Panc1 (cell line): ENCODE measurements around the gene CELF2.

ENCODE experiments used
- CTCF ChIP-seq: fragments of 450-650 bp; IDR thresholded peaks from 2 replicates; pipeline ENCODE4 v1.5.1; 2017; ENCODE audit warnings: mild to moderate bottlenecking
- POLR2AphosphoS5 ChIP-seq: IDR thresholded peaks from 2 replicates; pipeline ENCODE4 v1.6.1; 2012; ENCODE audit warnings: mild to moderate bottlenecking, low read depth, low read length, moderate library complexity
- REST ChIP-seq, 2 experiments: IDR thresholded peaks; 2 replicates each; pipeline ENCODE4 v1.6.1; 2011 to 2012; ENCODE audit warnings: low read depth in 2 of 2, control low read depth in 1 of 2, low read length in 1 of 2, mild to moderate bottlenecking in 1 of 2, moderate library complexity in 1 of 2; ENCODE audit not compliant: insufficient read depth in 1 of 2
- TCF7L2 ChIP-seq: IDR thresholded peaks from 2 replicates; pipeline ENCODE4 v1.6.1; 2011; ENCODE audit warnings: mild to moderate bottlenecking, low read depth, low read length, inconsistent platforms

GRCh38 chr10:11299125-11299524, 281.5 kb downstream of the CELF2 start:
- TF ChIP-seq CTCF = no peak
- TF ChIP-seq POLR2AphosphoS5 = no peak
- TF ChIP-seq REST (IDR thresholded peaks at IDR 0.05; ENCODE audit: insufficient read depth in 1 of 2, low read depth in 2 of 2, low read length in 1 of 2) = no peak
- no peak for TF ChIP-seq TCF7L2
